GM18520 (cell line): Measurements from ENCODE around the gene CCDC73.
A peak's percentile ranks its signal among the peaks of the same experiment; 100 is the strongest.
"Not testable (repeated sequence)": the region's sequence is repeated elsewhere in the genome, so short reads cannot be mapped to it uniquely, and the experiment has no call there.

Experiments used
- ATAC-seq: cut with Tn5 transposase; IDR thresholded peaks from one replicate; pipeline ENCODE4 v1.9.1; 2021; ENCODE audit not compliant: unreplicated experiment

Gene CCDC73

DNA sequence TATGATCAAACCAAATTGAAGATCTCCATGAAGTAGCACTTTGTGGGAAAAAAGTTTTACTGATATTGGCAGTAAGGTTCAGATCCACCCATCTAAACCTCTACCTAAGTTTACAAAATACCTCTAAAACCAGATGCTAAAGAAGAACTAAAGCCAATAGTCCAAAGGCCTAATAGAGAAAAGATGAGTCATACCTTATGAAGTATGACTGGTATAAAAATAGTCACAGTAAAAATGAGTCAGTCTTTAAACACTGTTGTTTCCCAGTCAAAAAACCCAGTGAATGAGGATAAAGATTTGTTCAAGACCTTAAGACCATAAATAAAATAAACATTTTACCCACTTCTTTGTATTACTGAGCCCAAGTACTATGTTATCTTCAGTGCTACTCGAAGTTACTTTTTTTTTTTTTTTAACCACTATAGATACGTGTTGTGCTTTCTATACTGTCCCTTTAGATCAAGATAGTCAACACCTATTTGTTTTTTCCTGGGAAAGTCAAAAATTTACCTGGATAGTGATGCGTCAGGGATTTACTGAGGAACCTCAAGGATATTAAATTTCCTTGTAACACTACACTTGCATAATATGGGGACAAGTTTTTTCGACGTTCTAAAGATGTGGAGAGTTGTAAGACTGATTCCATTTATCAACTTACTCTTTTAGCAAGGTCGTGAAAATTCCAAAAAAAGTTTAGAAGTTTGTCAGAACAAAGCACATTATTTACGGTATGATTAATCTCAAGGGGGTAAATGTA, 87.3 kb downstream of the CCDC73 start:
- ATAC-seq: peak; percentile 96

DNA sequence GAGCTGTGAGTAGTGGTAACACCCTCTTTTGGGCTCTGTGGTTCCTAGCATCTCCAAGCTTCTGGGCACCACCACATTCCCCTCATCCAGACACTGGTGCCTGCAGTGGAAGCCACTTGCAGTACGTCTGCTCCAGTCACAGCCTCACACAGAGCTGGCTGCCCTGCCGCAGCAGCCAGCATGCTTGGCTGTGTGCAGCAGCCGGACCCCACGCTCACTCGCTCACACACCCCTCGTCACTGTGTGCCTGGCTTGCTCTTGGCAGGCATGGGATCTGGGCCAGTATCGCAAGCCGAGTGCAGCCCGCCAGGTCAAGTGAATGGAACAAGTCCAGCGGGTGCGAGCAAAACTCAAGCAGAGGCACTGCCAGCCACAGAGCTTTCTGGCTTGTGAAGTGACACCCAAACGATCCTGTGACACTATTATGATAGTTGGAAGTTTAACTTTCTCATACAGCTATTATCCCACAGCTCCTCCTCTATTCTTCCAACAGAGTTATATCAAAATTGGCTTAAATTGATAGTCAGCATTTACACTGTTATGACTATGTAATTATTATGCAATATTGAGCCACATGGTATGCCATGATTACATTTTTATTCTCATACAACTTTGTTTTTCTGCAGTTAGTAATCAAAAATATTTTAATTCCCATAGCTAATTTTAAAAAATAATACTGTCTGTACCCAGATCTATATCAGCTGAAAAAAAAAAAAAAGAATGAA, 89.0 kb downstream of the CCDC73 start:
- no peak for ATAC-seq

- no peak for ATAC-seq
These were observed 89.7 kb downstream of the CCDC73 start for GRCh38 chr11:32704775-32705174.

- no peak for ATAC-seq
These were observed 90.2 kb downstream of the CCDC73 start for GRCh38 chr11:32704261-32704660.

- no peak for ATAC-seq
These were observed 92.8 kb downstream of the CCDC73 start for GRCh38 chr11:32701616-32702015.

DNA sequence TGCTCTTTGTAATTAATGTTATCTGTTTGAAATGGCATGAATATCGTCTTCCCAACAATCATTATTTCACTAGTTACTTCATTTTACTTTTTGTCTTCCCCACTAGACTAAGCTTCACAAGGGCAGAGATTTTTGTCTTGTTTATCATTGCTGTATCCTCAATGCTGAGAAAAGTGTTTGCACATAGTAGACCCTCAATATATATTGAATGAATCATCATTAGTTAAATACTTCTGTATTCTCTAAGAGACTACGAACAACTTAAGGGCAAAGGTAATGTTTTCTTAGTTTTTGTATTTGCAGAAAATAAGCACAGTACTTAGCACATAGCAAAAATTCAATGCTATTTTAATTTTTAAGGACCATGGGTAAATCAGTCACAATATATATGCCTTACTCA, 95.9 kb downstream of the CCDC73 start:
- ATAC-seq: no peak

- no peak for ATAC-seq
These were observed 123.4 kb downstream of the CCDC73 start for GRCh38 chr11:32671051-32671450.

GRCh38 chr11:32659672-32660071, 134.8 kb downstream of the CCDC73 start:
- no peak for ATAC-seq

DNA sequence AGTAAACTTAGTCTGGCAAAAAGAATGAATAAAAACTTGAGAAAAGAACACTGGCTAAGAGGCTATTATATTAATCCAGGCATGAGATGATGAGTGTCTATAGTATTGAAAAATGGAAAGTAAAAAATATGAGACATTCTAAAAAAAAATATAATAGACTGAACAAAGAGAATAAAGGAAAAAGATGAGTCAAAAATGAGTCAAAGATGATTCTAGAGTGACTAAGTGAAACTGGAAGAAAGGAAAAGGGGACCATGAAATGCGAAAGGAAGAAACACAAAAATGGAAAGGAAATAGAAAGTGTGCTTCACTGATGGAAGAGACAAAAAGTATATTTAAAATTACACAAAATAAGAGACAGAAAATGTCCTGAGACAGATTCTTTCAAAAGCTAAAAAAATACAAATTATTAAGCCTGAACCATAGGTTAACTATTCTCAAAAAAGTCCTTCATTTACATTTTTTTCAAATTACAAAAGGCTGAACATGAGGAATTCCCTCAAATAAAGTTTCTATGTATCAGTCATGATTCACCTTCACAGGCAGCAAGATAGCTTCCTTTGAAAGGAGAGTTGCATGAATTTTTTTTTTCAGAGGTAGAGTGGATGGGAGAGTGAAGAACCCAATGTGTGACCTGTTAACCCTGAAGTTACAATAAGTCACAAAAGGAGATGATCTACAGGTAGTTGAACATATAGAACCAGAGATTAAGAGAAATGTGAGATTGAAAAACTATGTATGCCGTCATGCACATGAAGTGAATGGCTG, 135.6 kb downstream of the CCDC73 start:
- no peak for ATAC-seq

DNA sequence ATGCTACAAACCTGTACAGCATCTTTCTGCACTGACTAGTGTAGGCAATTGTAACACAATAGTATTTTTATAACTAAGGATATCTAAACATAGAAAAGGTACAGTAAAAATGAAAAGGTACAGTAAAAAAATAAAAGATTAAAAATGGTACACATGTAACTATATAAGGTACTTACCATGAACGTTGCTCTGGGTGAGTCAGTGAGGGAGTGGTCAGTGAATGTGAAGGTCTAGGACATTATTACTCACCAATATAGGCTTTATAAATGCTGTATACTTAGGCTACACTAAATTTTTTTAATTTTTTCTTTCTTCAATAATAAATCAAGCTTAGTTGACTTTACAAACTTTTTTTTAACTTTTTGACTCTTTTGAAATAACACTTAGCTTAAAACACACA, 150.9 kb downstream of the CCDC73 start:
- no peak for ATAC-seq

DNA sequence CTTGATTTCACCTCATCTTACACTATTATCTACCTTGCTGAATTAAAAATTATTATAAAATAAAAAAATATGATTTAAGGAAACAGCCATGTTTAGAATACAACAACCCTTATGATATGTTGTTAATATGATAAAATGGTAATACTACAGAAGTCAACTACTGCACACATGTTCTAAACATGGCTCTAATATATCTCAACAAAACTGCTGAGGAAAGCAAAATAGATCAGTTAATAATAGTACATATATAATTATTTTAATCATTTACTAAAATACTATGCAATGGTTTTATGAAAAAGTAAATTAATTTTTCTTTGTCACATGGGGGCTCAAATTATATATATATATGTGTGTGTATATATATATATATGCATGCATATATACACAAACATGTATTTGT, 153.1 kb downstream of the CCDC73 start:
- no peak for ATAC-seq

- no peak for ATAC-seq
These were observed 158.6 kb downstream of the CCDC73 start for GRCh38 chr11:32635819-32636218.

GRCh38 chr11:32630844-32631243, 163.6 kb downstream of the CCDC73 start:
- ATAC-seq: no peak

- ATAC-seq: no peak
These were observed 177.6 kb downstream of the CCDC73 start for GRCh38 chr11:32616903-32617302.

DNA sequence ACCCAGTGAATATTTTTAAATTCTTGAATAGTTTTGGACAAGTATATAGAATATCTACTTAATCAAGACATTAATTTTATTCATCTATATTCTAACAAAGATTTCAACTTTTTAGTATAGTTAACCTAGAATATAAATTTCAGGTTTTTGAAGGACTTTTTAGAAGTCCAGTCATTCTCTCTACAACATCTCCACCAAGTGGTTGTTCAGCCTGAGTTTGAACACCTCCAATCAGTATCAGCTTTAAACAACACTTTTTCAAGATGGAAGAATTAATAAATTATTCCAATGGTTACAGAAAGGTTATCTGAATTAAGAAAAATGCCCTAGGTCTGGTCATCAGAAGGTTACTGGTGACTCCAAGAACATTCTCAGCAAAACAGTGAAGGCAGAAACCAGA, 179.0 kb downstream of the CCDC73 start:
- no peak for ATAC-seq

- ATAC-seq: no peak
These were observed 180.8 kb downstream of the CCDC73 start for GRCh38 chr11:32613500-32614151.

GRCh38 chr11:32610797-32611352, 183.6 kb downstream of the CCDC73 start:
- ATAC-seq: no peak

DNA sequence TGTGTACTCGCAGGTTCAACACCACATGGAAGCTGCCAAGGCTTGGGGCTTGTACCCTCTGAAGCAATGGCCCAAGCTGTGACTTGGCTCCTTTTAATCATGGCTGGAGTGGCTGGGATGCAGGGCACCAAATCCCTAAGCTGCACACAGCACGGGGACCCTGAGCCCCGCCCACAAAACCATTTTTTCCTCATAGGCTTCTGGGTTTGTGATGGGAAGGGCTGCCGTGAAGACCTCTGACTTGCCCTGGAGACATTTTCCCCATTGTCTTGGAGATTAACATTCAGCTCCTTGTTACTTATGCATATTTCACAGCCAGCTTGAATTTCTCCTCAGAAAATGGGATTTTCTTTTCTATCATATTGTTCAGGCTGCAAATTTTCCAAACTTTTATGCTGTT, 185.6 kb downstream of the CCDC73 start:
- ATAC-seq: not testable (repeated sequence)

GRCh38 chr11:32606220-32606619, 188.2 kb downstream of the CCDC73 start:
- ATAC-seq: no peak

DNA sequence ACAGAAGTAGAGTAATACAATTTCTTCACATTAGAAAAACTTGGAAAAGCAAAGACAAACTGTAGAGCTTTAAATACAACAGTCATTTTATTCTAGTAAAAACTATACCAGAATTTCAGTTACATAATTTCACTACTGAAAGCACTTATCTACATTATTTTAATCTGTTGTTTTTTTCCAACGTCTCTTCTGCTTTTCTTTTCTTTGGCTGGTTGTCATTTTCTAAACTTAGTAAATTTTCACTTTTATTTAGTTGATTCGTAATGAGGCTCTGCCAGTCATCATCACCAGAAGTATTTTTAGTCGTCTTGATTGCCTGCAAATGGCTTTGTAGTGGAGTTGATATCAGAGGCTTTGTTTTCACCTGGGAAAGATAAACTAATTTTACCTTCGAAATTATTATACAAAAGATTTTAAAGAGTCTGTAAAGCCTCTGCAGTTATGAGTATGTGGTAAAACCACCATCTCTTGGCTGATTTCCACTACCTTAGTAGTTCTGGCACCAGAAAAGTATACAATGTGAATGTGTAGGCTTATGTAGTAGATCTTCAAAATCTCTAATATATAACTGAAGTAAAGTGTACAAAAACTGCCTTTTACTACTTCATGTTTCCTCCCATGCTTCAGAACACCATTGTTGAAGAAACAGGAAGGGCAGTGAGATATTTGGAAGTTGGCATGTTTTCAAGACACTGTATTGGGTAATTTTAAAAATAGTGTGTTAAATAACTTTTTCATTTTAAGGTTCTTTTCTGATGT, 191.6 kb downstream of the CCDC73 start:
- no peak for ATAC-seq
